DMS79 (cell line): ENCODE results near the gene DAPK1.

ENCODE experiments used
- DNase-seq: peaks from one replicate; lab custom pipeline; 2025; lab: John Stamatoyannopoulos, UW

DAPK1 gene

GRCh38 chr9:87685871-87686519, 188.3 kb downstream of the DAPK1 start:
- DNase-seq = no peak

- DNase-seq = no peak
Measured at GRCh38 chr9:87686520-87687090, 188.9 kb downstream of the DAPK1 start.

- no peak for DNase-seq
Measured at GRCh38 chr9:87687207-87687606, 189.5 kb downstream of the DAPK1 start.

- DNase-seq = no peak
Measured at GRCh38 chr9:87694236-87694755, 196.6 kb downstream of the DAPK1 start.

GRCh38 chr9:87695523-87695922, 197.9 kb downstream of the DAPK1 start:
- no peak for DNase-seq

- DNase-seq = no peak
Measured at GRCh38 chr9:87696641-87697040, 199.0 kb downstream of the DAPK1 start.

GRCh38 chr9:87698069-87698809, 200.6 kb downstream of the DAPK1 start:
- DNase-seq = no peak

- no peak for DNase-seq
Measured at GRCh38 chr9:87699835-87700234, 202.2 kb downstream of the DAPK1 start.

GRCh38 chr9:87701491-87701890, 203.8 kb downstream of the DAPK1 start:
- no peak for DNase-seq

- DNase-seq = no peak
Measured at GRCh38 chr9:87701931-87702421, 204.3 kb downstream of the DAPK1 start.

GRCh38 chr9:87702921-87703320, 205.3 kb downstream of the DAPK1 start:
- DNase-seq = no peak

GRCh38 chr9:87703636-87704276, 206.1 kb downstream of the DAPK1 start:
- DNase-seq = no peak

- DNase-seq = no peak
Measured at GRCh38 chr9:87704342-87704741, 206.7 kb downstream of the DAPK1 start.

GRCh38 chr9:87706066-87706739, 208.5 kb downstream of the DAPK1 start:
- DNase-seq = no peak

- DNase-seq = no peak
Measured at GRCh38 chr9:87707805-87708506, 210.3 kb downstream of the DAPK1 start.

GRCh38 chr9:87708546-87708945, 210.9 kb downstream of the DAPK1 start:
- no peak for DNase-seq

- DNase-seq = no peak
Measured at GRCh38 chr9:87708986-87709728, 211.5 kb downstream of the DAPK1 start.

GRCh38 chr9:87710443-87710842, 212.8 kb downstream of the DAPK1 start:
- DNase-seq = no peak

GRCh38 chr9:87711857-87712800, 214.5 kb downstream of the DAPK1 start:
- DNase-seq = no peak
